ENCODE results near the gene MPRIP. TPM values are rescaled to one million over a fixed set of nuclear protein-coding genes. Genes with fewer than 3 reads are reported as not detected.
"Not testable (repeated sequence)": the region's sequence is repeated elsewhere in the genome, so short reads cannot be mapped to it uniquely, and the experiment has no call there.

MPRIP gene
- total RNA-seq, 1 experiment from 2014 or later = 338 TPM

GRCh38 chr17:17190188-17190587, 147.9 kb downstream of the MPRIP start:
- CTCF ChIA-PET = no interaction called here

DNA sequence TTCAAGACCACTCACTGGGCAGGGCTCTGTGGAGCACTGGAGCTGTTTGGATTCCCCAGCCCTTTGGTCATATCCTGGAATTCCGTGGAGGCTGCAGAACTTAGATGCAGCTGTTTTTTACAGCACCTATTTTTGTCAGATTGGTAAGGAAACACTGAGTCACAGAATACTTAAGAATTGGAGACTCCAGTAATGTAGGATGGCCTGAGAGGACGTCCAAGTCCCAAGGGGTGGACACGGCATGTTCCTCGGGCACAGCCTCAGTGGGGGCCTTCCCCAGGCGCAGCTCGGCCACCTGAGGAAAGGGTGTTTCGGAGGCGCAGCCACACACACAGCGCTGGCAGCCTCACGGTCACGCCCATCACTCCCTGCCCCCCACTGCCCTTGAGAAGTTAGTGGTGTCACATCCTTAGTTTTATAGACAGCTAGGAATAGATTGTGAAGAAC, 149.1 kb downstream of the MPRIP start:
- CTCF ChIA-PET = no interaction called here
- H3K9me3 Mint-ChIP-seq (ENCODE audit: low read depth, unreplicated experiment) = no peaks in the 10 kb centered on the region
- TF ChIP-seq CTCF (IDR thresholded peaks at IDR 0.05; ENCODE audit: unreplicated experiment) = no peak
- H3K27ac Mint-ChIP-seq (ENCODE audit: unreplicated experiment) = no peak overlapping the region
- H3K4me1 Mint-ChIP-seq (ENCODE audit: low read depth, unreplicated experiment) = no peaks in the 10 kb centered on the region
- no peaks in the 10 kb centered on the region for H3K27me3 Mint-ChIP-seq (ENCODE audit: unreplicated experiment)
- no TSS peak for BruUV-seq (replicated peaks)
- DNase-seq = no peak
- intact Hi-C loops (cut with micrococcal nuclease; ENCODE audit: unreplicated experiment) = no loop called here
- no peak overlapping the region for H3K4me3 Mint-ChIP-seq (ENCODE audit: low read depth, unreplicated experiment)
- H3K36me3 Mint-ChIP-seq (ENCODE audit: insufficient read depth, unreplicated experiment) = peaks cover 20% of the 10 kb centered on the region

More at GRCh38 chr17:17190188-17190587, 147.9 kb downstream of the MPRIP start:
- Mint-ChIP-seq H3K36me3 (ENCODE audit: insufficient read depth, unreplicated experiment) (peaks cover 31% of the 10 kb centered on the region), H3K4me3 (ENCODE audit: low read depth, unreplicated experiment) (no peak overlapping the region), H3K27ac (ENCODE audit: unreplicated experiment) (no peak overlapping the region), H3K9me3 (ENCODE audit: low read depth, unreplicated experiment) (no peaks in the 10 kb centered on the region), H3K27me3 (ENCODE audit: unreplicated experiment) (no peaks in the 10 kb centered on the region), H3K4me1 (ENCODE audit: low read depth, unreplicated experiment) (peaks cover 7% of the 10 kb centered on the region)
- BruUV-seq (replicated peaks) = no TSS peak
- no peak for DNase-seq
- no peak for TF ChIP-seq CTCF (IDR thresholded peaks at IDR 0.05; ENCODE audit: unreplicated experiment)
- intact Hi-C loops (cut with micrococcal nuclease; ENCODE audit: unreplicated experiment) = no loop called here

DNA sequence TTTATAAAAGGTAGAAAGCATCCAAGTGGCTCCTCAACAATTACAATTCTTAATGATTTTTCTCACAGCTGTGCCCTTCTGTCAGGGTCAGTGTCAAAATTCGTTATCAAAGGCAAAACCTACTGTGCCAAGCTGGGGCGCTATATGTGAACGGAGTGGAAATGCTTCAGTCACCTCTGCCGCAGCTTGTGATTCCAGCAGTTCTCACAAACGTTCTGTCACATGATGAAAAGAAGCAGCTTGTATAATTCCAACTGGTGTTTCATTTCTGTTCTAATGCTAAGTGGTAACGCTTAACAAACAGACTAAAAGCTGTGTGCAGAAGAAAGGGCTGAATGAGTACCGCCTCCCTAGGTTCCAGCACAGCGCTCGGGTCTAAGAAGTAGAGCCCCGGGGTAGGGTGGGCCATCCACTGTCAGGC, 149.7 kb downstream of the MPRIP start:
- Mint-ChIP-seq H3K36me3 (ENCODE audit: insufficient read depth, unreplicated experiment) (peaks cover 14% of the 10 kb centered on the region), H3K27ac (ENCODE audit: unreplicated experiment) (no peak overlapping the region), H3K27me3 (ENCODE audit: unreplicated experiment) (no peaks in the 10 kb centered on the region), H3K4me1 (ENCODE audit: low read depth, unreplicated experiment) (no peaks in the 10 kb centered on the region), H3K4me3 (ENCODE audit: low read depth, unreplicated experiment) (no peak overlapping the region), H3K9me3 (ENCODE audit: low read depth, unreplicated experiment) (no peaks in the 10 kb centered on the region)
- no TSS peak for BruUV-seq (replicated peaks)
- CTCF ChIA-PET = no interaction called here
- intact Hi-C loops (cut with micrococcal nuclease; ENCODE audit: unreplicated experiment) = no loop called here
- TF ChIP-seq CTCF (IDR thresholded peaks at IDR 0.05; ENCODE audit: unreplicated experiment) = no peak
- no peak for DNase-seq

GRCh38 chr17:17195466-17195865, 153.2 kb downstream of the MPRIP start:
- intact Hi-C loops (cut with micrococcal nuclease; ENCODE audit: unreplicated experiment); H3K4me3 Mint-ChIP-seq (ENCODE audit: low read depth, unreplicated experiment); H3K4me1 Mint-ChIP-seq (ENCODE audit: low read depth, unreplicated experiment); H3K27ac Mint-ChIP-seq (ENCODE audit: unreplicated experiment); H3K27me3 Mint-ChIP-seq (ENCODE audit: unreplicated experiment); DNase-seq; H3K9me3 Mint-ChIP-seq (ENCODE audit: low read depth, unreplicated experiment); BruUV-seq (replicated peaks); H3K36me3 Mint-ChIP-seq (ENCODE audit: insufficient read depth, unreplicated experiment): not testable (repeated sequence)
- CTCF ChIA-PET = interaction anchor here (0.7 kb wide), 1 partner anchor 49 kb away, joined by 6 read pairs; no protein-coding TSS in a partner anchor

GRCh38 chr17:17196776-17197175, 154.5 kb downstream of the MPRIP start:
- Mint-ChIP-seq H3K36me3 (ENCODE audit: insufficient read depth, unreplicated experiment) (peaks cover 6% of the 10 kb centered on the region), H3K27me3 (ENCODE audit: unreplicated experiment) (no peaks in the 10 kb centered on the region), H3K27ac (ENCODE audit: unreplicated experiment) (no peak overlapping the region), H3K4me3 (ENCODE audit: low read depth, unreplicated experiment) (no peak overlapping the region), H3K9me3 (ENCODE audit: low read depth, unreplicated experiment) (no peaks in the 10 kb centered on the region), H3K4me1 (ENCODE audit: low read depth, unreplicated experiment) (no peaks in the 10 kb centered on the region)
- TF ChIP-seq CTCF (IDR thresholded peaks at IDR 0.05; ENCODE audit: unreplicated experiment) = no peak
- BruUV-seq (replicated peaks) = no TSS peak
- intact Hi-C loops (cut with micrococcal nuclease; ENCODE audit: unreplicated experiment) = no loop called here
- DNase-seq = no peak
- CTCF ChIA-PET = no interaction called here

All from Calu3 (cell line).